AG09309 (cell line): ENCODE data around the gene BMI1.

Experiments
- DNase-seq: peaks from one replicate; pipeline ENCODE4 v3.0.0-alpha.2; 2010; ENCODE audit warnings: low read depth
- H3K4me3 ChIP-seq: 2 replicates; pipeline ENCODE4 v1.5.1; 2011; ENCODE audit warnings: mild to moderate bottlenecking, low read depth, low read length, moderate library complexity; ENCODE audit not compliant: control insufficient read depth
- TF ChIP-seq, protein P1 (sequence below): IDR thresholded peaks from 2 replicates; pipeline ENCODE4 v1.5.1; 2011; ENCODE audit warnings: mild to moderate bottlenecking, low read depth, low read length, inconsistent platforms; ENCODE audit not compliant: insufficient read depth, control insufficient read depth; ENCODE audit errors: missing control alignments

Gene BMI1

DNA sequence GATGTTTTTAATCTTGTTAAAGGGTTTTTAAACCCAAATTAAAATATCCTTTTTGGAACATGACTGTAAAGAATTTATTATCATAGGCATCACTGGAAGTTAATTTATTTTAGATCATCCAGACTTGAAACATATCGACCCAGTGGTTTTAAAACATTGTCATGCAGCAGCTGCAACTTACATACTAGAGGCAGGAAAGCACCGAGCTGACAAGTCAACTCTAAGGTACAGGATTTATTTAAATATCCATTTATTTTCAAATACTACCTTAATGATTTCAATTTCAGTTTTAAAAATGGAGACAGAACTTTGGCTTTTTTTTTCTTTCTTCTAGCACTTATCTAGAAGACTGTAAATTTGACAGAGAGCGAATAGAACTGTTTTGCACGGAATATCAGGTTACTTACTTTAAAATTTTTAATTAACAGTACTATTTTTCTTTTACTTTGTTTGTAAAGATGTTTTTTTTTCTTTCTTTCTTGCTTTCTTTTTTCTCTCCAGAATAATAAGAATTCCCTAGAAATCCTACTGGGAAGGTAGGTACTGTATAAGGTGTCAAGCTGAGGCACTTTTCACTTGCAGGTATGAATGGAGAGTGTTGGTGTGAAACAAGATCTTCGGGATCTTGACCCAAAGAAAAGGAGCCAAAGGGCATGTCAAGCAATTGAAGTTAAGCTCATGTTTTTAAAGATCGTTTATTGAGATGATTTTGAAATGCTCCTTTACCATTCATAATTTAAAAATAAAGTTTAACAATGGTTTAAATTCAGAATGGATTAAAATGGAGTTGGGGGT, 2.9 kb upstream of the BMI1 start:
- DNase-seq: no peak
- TF ChIP-seq, protein P1, sequence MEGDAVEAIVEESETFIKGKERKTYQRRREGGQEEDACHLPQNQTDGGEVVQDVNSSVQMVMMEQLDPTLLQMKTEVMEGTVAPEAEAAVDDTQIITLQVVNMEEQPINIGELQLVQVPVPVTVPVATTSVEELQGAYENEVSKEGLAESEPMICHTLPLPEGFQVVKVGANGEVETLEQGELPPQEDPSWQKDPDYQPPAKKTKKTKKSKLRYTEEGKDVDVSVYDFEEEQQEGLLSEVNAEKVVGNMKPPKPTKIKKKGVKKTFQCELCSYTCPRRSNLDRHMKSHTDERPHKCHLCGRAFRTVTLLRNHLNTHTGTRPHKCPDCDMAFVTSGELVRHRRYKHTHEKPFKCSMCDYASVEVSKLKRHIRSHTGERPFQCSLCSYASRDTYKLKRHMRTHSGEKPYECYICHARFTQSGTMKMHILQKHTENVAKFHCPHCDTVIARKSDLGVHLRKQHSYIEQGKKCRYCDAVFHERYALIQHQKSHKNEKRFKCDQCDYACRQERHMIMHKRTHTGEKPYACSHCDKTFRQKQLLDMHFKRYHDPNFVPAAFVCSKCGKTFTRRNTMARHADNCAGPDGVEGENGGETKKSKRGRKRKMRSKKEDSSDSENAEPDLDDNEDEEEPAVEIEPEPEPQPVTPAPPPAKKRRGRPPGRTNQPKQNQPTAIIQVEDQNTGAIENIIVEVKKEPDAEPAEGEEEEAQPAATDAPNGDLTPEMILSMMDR: no peak
- no peak overlapping the region for H3K4me3 ChIP-seq

DNA sequence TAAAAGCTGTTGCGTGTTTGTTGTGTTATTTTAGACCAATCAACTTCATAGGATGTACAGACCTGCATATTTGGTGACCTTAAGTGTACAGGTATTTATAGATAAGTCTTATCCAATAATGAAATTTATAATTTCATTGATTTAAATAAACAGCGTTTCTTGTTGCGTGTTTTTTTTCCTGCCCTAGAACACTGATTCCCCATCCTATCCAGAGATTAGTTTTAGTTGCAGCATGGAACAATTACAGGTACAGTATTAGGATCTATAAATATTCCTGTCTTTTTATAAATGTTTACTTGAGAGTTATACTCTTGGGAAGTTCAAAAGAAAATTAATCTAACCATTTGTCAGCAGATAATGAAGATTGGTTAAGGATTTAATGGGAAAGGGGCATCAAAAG, 2.1 kb upstream of the BMI1 start:
- TF ChIP-seq, protein P1: no peak
- H3K4me3 ChIP-seq: no peak overlapping the region
- DNase-seq: no peak

DNA sequence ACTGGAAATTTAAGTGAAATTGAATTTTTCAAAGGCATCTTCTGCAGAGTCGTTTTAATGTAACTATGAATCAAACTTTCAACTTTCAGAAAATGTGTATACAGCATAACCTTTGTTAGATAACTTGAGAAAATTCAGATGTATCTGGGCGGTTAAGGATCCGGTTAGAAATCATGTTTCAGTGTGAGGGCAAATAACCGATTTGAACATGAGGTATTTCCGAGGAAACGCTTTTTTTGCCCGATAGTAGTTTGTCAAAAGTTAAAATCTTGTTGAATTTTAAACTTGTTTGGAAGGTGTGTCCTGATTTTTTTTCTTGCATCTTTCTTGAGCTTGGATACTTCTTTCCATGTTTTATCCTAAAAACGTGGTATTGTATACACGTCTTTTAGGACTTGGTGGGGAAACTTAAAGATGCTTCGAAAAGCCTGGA, 1.3 kb upstream of the BMI1 start:
- no peak overlapping the region for H3K4me3 ChIP-seq

DNA sequence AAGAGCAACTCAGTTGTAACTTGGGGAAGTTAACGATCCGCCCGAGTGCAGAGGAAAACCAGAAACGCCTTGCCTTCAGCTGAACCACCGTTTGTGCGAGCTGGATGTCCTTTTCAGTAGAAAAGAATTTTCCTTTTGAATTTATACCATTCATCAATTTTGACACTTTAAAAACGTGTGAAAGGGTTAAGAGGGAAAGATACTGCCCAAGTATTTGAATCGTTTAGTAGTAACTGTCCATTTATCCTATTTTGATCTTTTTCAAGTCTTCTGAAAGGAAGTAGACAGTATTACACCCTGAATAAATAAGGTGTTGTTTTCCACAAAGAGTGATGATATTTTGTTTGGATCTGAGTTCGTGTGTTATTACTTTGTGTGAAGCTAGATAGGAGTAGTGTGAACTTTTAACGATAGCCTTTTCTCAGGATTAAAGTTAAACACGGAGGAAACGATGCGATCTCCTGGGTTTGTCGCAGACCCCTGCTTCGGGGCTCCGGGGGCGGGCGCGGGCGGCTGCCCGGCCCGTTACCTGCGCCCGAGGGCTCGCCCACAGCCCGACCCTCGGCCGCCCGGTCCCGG, 830 bp upstream of the BMI1 start:
- TF ChIP-seq, protein P1: no peak

More for the DNA sequence above, 1.3 kb upstream of the BMI1 start:
- TF ChIP-seq, protein P1: no peak
- DNase-seq: no peak

DNA sequence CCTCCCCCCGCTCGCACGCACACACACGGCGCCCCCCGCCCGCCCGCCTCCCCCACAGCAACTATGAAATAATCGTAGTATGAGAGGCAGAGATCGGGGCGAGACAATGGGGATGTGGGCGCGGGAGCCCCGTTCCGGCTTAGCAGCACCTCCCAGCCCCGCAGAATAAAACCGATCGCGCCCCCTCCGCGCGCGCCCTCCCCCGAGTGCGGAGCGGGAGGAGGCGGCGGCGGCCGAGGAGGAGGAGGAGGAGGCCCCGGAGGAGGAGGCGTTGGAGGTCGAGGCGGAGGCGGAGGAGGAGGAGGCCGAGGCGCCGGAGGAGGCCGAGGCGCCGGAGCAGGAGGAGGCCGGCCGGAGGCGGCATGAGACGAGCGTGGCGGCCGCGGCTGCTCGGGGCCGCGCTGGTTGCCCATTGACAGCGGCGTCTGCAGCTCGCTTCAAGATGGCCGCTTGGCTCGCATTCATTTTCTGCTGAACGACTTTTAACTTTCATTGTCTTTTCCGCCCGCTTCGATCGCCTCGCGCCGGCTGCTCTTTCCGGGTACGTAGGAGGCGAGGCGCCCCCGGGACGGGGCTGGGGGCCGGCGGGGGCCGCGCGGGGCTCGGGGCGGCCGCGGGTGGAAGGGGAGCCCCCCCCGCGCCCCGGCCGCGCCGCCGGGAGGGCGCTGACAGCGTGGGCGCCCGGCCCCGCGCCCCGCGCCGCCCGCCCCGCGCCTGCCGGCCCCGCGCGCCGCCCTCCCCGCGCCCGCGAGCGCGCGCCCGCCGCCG, 441 bp downstream of the BMI1 start:
- TF ChIP-seq, protein P1: no peak
- peak overlapping the region; percentile 75 for H3K4me3 ChIP-seq
- DNase-seq: no peak

More for the DNA sequence above, 830 bp upstream of the BMI1 start:
- DNase-seq: no peak
- peak overlapping the region; percentile 36 for H3K4me3 ChIP-seq

DNA sequence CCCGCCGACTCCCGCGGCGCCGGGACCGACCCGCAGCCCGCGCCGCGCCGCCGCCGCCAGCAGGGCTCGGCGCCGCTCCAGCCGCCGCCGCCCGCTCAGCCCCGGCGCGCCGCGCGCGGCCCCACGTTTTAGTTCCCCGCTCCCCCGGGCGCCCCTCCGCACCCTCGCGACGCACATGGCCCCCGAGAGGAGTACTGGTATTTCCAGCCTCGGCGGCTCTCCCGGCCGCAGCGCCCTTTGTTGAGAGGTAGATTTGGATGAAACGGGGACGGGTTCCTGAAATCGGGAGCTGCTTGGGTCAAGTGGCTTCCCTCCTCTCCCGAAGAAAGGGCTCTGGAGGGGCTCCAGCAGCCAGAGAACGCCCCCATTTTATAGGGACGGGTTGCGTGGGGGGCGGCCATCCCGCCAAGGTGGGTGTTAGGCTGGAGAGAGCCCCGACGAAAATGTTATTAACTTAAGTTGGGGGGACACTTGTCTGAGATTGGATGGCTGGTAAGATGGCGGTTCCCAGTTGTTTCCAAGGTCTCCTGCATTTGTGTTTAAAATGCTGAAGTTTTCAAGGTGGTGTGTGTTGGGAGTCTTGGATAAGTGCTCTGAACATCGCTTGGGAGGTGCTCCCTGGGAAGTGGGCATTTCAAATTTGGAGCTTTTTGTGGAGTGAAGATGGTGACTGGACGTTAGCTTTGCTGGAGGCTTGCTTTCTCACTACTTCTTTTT, 1.2 kb downstream of the BMI1 start:
- DNase-seq: no peak
- peak overlapping the region; percentile 77 for H3K4me3 ChIP-seq
- TF ChIP-seq, protein P1: no peak
